ENCODE data around the gene NAA80. TPM values are rescaled to one million over a fixed set of nuclear protein-coding genes. Genes with fewer than 3 reads are reported as not detected.

Gene NAA80
- total and polyA plus RNA-seq, 2 donors (not counting 3 experiments of a cell fraction or from before 2014, with no cell fraction given), result 9.0 to 13.1 TPM

DNA sequence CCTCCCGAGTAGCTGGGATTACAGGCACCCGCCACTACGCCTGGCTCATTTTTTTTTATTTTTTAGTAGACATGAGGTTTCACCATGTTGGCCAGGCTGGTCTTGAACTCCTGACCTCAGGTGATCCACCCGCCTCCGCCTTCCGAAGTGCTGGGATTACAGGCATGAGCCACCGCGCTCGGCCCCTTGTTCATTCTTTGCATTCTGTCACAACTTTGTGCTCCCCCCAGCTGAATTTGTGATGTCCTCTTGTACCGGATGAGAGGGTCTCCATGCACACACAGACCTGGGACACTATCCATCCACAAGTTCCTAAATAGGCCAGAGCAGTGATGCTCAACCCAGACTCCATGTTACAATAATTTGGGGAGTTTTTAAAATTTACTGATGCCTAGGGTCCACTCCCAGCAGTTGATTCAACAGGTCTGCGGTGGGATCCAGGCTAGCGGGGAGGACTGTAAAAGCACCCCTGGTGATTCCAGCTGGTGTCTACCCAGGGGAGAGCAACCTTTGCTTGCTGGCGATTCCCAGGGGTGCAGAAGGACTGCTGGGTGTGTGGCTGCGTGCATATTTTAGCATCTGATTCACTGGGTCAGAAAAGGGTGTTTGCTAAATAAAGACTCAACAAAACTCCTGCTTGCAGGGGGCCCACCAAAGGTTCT, 40.4 kb upstream of the NAA80 start:
- no peak for DNase-seq (ENCODE audit: low read depth, low spot score)
- Histone ChIP-seq H3K27me3 (ENCODE audit: control insufficient read depth in 2 of 2, insufficient read depth in 2 of 2, low read length in 2 of 2) (no peaks in the 10 kb centered on the region), H3K9me1 (replicated peaks; ENCODE audit: control insufficient read depth, extremely low read depth, insufficient read depth, low read length) (no peaks in the 10 kb centered on the region), H3K4me3 (replicated peaks in 1 of 3; ENCODE audit: insufficient read depth in 1 of 3, low read depth in 1 of 3, low read length in 3 of 3) (no peak overlapping the region), H2AFZ (ENCODE audit: low read depth, low read length) (no peak overlapping the region), H3K9ac (replicated peaks; ENCODE audit: extremely low read depth, insufficient read depth, low read length) (no peak overlapping the region), H3K36me3 (ENCODE audit: control insufficient read depth in 2 of 2, extremely low read depth in 1 of 2, insufficient read depth in 2 of 2, low read length in 2 of 2) (no peaks in the 10 kb centered on the region), H3K79me2 (ENCODE audit: control insufficient read depth, insufficient read depth, low read length) (peaks cover 25% of the 10 kb centered on the region), H3K4me2 (ENCODE audit: insufficient read depth, low read length) (peak overlapping the region; percentile 33), H3K9me3 (replicated peaks; ENCODE audit: control insufficient read depth, insufficient read depth, low read length) (no peaks in the 10 kb centered on the region), H4K20me1 (replicated peaks; ENCODE audit: control insufficient read depth, extremely low read depth, insufficient read depth, low read length) (no peaks in the 10 kb centered on the region), H3K4me1 (ENCODE audit: control insufficient read depth, extremely low read depth, insufficient read depth, low read length) (peaks cover 27% of the 10 kb centered on the region), H3K27ac (ENCODE audit: insufficient read depth, low read depth, low read length) (no peak overlapping the region)
- BruUV-seq (replicated peaks), result no TSS peak
- dilution Hi-C loops (cut with MboI; ENCODE audit: extremely low pct_ligation_motif_present, low sequenced_read_pairs), result no loop called here
- ChIA-PET POLR2A (no interaction called here), CTCF (interaction anchor here (2.4 kb wide), 1 partner anchor 16 kb away, joined by 6 read pairs; the partner anchor contains the start of gene HYAL2)
- TF ChIP-seq POLR2AphosphoS5 (IDR thresholded peaks at IDR 0.05; ENCODE audit: insufficient read depth, low read depth, low read length) (no peak), EZH2 (IDR thresholded peaks at IDR 0.05; ENCODE audit: borderline replicate concordance, low read depth, low read length, severe bottlenecking) (no peak), GATA2 (IDR thresholded peaks at IDR 0.05; ENCODE audit: insufficient read depth, insufficient read length, low read depth, low read length) (no peak), CTCF (IDR thresholded peaks at IDR 0.05; ENCODE audit: extremely low read depth in 1 of 2, insufficient read depth in 1 of 2, low read depth in 1 of 2, low read length in 2 of 2) (no peak), POLR2A (IDR thresholded peaks at IDR 0.05; ENCODE audit: low read depth, low read length) (no peak), JUN (IDR thresholded peaks at IDR 0.05; ENCODE audit: borderline replicate concordance, insufficient read depth, insufficient read length, low read depth) (no peak), MYC (IDR thresholded peaks at IDR 0.05; ENCODE audit: low read depth, low read length) (no peak), FOS (IDR thresholded peaks at IDR 0.05; ENCODE audit: borderline replicate concordance, insufficient read depth, low read length) (no peak)
- TF ChIP-seq, protein P1, sequence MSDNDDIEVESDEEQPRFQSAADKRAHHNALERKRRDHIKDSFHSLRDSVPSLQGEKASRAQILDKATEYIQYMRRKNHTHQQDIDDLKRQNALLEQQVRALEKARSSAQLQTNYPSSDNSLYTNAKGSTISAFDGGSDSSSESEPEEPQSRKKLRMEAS (IDR thresholded peaks at IDR 0.05; ENCODE audit: insufficient read depth, insufficient read length), result no peak
- no peak for FAIRE-seq
- intact Hi-C loops (cut with micrococcal nuclease), result no loop called here

Data from endothelial cell of umbilical vein (primary cell).